NCI-H146 (cell line): ENCODE measurements around the gene ZFP82.

ENCODE experiments used
- DNase-seq: peaks from one replicate; lab custom pipeline; 2025; lab: John Stamatoyannopoulos, UW

Gene ZFP82

DNA sequence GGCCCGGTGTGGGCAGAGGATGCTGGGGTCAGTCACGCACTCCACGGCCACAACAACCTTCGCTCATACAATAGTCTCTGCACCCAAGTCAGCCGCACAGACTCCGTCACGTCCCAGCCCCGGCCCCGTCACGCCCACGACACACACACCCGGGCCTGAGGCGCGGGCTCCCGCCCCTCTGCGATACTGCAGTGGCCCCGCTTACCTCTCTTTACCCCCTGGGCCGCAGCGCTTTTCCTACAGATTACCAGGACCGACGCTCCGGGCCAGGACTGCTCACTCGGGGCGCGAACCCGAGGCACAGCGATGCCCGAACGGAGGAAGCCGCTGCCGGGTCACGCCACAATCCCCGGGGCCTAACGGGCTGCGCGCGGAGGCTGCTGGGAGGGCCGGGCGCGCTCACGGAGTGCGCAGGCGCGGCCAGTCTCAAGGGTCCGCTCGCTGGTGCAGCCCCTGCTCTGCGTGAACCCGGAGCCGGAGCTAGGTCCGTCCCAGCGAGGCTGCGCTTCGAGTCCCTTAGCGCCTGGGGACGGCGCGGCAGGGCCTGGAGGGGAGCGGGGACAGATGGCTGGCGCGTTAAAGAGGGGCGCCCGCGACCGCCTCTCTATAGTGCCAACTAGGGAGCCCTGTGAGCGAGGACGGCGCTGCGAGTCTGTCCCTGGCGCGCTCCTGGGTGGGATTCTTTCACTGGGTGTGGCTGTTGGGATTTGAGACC, at the start of gene ZFP82:
Gene ZFP82, minus strand, starts transcription at position 358 of the 715 bp plus-strand sequence. CDS start 8,855 bp downstream, outside the sequence.
- DNase-seq = peak; percentile 78

DNA sequence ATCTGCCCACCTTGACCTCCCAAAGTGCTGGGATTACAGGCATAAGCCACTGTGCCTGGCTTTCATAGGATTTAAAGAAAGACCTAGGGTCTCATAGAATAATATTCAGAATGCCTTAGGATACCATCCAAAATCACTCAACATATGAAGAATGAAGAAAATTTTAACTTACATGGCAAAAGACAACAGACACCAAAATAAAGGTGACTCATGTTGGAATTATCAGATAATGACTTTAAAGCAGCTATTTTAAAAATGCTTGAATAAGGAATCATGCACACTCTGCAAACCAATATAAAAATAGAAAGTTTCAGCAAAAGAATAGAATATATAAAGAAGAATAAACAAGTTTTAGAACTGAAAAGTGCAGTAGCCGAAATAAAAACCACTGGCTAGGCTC, 41.6 kb upstream of the ZFP82 start:
- no peak for DNase-seq

DNA sequence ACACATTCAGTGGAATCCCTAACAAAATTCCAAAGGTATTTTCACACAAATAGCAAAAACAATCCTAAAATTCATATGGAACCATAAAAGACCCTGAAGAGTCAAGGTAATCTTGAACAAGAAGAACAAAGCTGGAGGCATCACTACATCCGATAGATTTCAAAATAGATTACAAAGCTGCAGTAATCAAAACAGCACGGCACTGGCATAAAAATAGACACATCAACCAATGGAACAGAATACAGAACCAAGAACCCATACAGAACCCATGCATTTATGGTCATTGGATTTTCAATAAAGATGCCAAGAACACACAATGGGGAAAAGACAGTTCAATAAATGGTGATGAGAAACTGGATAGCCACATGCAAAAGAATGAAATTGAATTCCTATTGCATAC, 38.4 kb upstream of the ZFP82 start:
- DNase-seq = no peak

DNA sequence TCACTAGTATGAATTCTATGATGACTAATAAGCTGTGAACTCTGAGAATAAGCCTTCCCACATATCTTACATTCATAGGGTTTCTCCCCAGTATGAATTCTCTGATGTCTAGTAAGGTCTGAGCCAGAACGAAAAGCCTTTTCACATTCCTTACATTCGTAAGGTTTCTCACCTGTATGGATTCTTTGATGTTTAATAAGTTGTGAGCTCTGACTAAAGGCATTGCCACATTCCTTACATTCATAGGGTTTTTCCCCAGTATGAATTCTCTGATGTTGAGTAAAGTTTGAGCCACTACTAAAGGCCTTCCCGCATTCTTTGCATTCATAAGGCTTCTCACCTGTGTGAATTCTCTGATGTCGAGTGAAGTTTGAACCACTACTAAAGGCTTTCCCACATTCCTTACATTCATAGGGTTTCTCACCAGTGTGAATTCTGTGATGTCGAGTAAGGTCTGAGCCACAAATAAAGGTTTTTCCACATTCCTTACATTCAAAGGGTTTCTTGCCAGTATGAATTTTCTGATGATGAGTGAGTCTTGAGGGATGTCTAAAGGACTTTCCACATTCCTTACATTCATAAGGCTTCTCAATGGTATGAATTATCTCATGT, 30.7 kb upstream of the ZFP82 start:
- DNase-seq = no peak

DNA sequence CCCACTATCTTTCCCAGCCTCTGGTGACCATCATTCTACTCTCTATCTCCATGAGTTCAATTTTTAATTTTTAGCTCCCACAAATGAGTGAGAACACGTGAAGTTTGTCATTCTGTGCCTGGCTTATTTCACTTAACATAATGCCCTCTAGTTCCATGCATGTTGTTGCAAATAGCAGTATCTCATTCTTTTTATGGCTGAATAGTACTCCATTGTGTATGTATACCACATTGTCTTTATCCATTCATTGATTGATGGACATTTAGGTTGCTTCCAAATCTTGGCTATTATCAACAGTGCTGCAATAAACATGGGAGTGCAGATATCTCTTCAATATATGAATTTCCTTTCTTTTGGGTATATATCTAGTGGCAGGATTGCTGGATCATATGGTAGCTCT, 22.9 kb upstream of the ZFP82 start:
- DNase-seq = no peak

DNA sequence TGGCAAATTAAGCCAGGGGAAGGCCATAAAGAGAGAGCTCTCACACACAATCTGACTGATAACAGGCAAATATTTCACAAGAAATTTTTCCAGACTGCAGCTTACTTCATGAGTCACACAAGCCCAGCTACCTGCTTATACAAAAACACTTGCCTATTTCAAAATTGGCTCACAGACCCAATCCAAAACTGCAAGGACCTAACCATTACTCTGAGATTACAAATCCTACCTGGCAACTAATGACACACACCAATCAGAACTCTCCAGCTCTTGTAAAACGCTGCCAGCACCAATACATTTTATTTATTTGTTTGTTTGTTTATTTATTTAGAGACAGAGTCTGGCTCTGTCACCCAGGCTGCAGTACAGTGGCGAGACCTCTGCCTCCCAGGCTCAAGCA, 18.1 kb upstream of the ZFP82 start:
- DNase-seq = no peak

DNA sequence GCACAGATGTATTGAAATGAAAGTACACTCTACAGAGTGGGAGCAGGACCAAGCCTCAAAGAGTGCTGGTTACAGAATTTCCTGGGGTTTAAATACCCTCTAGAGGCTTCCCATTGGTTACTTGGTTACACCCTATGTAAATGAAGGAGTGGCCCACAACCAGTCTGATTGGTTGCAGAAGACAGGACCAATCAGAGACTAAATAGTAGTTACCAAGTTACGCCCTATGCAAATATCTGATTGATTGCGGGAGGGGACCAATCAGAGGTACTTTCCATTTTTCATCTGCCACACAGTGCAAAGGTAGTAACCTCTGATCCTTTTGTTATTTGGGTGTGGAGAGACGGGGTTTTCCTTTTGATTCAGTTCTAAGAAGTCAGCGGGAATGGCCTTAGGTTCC, 5.5 kb upstream of the ZFP82 start:
- DNase-seq = no peak

DNA sequence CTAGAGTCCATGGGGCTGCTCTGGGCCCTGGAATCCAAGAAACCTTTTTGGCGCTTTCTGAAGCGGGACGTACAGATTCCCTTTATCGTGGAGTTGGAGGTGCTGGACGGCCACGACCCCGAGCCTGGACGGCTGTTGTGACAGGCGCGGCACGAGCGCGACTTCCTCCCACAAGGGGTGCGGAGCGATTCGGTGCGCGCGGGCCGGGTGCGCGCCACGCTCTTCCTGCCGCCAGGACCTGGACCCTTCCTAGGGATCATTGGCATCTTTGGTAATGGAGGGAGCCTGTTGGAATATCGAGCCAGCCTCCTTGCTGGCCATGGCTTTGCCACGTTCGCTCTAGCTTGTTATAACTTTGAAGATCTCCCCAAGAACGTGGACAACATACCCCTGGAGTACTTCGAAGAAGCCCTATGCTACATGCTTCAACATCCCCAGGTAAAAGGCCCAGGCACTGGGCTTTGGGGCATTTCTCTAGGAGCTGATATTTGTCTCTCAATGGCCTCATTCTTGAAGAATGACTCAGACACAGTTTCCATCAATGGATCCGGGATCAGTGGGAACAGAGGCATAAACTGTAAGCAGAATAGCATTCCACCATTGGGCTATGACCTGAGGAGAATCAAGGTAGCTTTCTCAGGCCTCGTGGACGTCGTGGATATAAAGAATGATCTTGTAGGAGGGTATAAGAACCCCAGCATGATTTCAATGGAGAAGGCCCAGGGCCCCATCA, 3.5 kb upstream of the ZFP82 start:
- no peak for DNase-seq

DNA sequence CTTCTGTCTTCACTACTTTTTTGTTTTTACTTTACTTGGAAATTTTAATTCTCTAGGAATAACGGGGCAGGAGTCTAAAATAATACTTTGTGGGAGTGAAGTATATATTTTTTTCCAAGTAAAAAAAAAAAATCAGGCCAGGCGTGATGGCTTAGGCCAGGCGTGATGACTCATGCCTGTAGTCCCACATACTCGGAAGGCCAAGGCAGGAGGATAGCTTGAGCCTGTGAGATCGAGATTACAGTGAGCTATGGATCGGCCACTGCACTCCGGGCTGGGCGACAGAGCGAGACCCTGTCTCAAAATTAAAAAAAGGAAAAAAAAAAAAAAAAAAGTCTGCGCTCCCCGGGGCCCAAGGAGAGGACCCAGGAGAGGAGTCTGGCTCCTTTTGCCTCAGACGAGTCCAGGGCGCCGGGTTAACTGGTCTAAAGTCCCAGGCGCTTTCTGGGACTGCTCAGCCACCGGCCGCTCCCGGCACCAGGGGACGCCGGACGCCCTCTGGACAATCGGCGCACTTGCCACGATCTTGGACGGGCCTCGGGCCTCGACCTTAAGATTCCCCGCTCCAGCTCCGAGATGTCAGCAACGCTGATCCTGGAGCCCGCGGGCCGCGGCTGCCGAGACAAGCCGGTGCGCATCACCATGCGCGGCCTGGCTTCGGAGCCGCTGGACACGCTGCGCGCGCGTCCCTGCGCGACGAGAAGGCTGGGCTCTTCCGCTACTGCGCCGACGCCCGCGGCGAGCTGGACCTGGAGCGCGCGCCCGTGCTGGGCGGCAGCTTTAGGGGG, 2.7 kb upstream of the ZFP82 start:
- DNase-seq = no peak

DNA sequence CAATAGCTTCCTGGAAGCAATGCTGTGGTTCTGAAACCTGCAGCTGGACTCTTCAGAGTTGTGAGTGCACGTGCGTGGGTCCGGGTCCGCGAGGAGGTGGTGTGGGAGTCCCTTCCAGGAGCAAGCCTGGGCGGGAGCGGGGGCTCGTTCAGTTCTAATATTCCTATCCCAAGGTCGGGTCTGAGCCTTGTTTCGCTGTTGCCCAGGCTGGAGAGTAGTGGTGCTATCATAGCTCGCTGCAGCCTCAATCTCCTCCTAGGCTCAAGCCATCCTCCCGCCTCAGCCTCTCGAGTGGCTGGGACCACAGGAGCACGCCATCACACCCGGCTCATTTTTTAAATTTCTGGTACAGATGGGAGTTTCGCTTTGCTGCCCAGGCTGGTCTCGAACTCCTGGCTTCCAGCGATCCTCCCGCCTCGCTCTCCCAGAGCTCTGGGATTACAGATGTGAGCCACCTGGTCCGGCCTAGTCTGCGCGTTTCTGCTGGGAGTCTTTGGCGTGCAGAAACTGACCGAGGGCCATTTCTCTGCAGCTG, 625 bp downstream of the ZFP82 start:
- no peak for DNase-seq

DNA sequence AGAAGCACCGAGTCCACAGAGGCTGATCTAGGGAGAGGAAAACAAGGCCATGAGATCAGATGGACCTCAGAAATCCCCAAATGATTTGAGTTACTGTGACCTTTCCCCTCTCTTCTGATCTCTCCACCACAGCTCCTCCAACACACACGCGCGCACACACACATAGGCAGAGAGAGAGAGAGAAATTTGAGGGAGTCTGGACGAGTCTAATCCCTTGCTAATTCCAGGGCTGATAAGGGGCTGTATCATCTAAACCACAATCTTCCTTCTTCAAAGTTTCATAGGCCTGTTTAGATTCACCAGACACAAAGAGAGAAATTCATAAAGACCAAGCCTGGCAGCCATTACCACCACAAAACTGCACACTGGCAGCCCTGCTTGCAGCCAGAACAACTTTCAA, 8.6 kb downstream of the ZFP82 start:
- DNase-seq = no peak

DNA sequence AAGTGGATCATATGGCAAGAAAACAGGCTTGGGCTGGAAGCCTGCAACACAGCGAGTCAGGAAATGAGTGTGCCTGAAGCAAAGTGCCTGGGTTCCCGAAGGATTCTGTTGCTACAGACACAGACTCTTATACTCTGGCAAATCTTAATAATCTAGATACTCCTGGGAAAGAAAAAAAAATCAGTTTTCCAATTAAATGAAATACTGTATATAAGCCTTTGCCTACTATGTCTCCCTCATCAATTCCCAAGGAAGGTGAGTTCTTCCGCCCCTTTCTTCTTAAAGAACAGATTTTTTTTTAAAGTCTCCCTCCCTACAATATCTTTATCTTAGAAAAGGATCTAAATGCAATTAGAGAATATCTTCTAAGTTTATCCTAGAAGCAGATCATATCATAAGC, 10.3 kb downstream of the ZFP82 start:
- DNase-seq = no peak

DNA sequence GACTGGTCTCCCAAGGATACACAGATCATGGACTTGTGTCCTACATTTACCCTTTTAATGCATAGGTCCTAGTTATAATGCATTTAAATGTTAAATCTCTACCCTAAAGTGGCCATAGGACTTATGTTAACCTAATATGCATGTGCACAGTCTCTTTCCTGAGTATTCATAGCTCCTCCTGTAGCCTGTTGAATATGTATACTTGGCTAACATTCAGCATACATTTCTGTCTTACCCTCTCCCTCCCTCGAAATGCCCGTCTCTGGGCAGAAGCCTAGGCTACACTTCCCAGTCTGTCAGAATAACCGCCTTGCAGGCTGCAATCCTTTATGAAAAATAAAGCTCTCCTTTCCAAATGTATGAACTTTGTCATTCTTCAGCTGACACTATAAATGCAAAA, 13.9 kb downstream of the ZFP82 start:
- DNase-seq = no peak

DNA sequence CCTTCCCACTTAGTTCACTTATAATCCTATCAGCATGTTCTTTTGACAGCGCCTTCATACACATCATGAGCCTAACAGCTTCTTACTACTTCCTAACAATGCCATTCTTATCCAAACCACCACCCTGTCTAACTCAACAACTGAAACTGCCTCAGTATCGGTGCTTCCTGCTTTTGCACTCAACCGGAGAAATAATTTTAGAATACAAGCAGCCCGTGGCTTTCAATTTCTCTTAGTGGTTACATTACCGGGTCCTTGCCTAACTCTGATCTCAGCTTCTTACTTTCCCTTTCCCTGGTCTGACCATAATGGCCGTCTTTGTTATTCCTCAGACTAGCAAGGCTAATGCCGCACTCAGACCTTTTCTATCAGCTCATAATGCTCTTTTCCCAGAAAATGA, 17.0 kb downstream of the ZFP82 start:
- DNase-seq = no peak

DNA sequence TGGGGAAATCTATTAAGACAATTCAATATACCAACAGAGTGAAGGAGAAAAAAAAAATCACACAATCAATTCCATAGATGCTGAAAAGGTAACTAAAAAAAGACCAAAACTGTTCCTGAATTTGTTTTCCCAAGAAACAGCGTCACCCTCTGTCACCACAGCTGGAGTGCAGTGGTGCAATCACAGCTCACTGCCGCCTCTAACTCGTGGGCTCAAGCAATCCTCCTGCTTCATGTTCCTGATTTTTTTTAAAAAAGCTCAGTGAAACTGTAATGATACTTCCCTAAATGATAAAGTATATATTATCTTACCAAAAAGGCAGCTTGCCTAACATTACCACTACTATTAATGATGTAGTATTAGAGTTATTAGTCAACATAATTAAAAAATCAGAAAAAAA, 19.9 kb downstream of the ZFP82 start:
- DNase-seq = no peak

DNA sequence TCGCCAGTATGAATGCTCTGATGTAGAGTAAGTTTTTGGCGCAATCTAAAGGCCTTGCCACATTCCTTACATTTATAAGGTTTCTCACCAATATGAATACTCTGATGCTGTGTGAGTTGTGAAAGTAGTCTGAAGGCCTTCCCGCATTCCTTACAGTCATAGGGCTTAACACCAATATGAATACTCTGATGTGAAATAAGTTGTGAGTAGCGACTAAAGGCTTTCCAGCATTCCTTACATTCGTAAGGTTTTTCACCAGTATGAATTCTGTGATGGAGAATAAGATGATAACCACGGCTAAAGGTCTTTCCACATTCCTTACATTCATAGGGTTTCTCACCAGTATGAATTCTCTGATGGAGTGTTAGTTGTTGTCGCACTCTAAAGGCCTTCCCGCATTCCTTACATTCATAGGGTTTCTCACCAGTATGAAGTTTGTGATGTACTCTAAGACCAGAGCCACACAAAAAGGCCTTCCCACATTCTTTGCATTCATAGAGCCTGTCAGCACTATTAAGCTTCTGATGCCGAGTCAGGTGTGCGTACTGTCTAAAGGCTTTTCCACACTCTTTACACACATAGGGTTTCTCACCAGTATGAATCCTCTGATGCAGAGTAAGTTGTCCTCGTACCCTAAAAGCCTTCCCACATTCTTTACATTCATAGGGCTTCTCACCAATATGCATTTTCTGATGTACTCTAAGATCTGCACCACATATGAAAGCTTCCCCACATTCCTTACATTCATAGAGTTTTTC, 25.3 kb downstream of the ZFP82 start:
- DNase-seq = no peak

DNA sequence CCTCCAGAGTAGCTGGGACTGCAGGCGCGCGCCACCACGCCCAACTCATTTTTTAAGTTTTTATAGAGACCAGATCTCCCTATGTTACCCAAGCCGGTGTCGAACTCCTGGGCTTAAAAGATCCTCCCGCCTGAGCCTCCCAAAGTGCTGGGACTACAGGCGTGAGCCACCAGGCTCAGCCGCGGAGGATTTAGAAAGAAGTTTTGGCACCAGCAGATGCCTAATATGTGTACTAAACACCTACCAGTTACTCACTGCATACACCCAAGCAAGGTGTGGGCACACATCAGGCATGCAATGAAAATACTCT, 39.0 kb downstream of the ZFP82 start:
- no peak for DNase-seq

DNA sequence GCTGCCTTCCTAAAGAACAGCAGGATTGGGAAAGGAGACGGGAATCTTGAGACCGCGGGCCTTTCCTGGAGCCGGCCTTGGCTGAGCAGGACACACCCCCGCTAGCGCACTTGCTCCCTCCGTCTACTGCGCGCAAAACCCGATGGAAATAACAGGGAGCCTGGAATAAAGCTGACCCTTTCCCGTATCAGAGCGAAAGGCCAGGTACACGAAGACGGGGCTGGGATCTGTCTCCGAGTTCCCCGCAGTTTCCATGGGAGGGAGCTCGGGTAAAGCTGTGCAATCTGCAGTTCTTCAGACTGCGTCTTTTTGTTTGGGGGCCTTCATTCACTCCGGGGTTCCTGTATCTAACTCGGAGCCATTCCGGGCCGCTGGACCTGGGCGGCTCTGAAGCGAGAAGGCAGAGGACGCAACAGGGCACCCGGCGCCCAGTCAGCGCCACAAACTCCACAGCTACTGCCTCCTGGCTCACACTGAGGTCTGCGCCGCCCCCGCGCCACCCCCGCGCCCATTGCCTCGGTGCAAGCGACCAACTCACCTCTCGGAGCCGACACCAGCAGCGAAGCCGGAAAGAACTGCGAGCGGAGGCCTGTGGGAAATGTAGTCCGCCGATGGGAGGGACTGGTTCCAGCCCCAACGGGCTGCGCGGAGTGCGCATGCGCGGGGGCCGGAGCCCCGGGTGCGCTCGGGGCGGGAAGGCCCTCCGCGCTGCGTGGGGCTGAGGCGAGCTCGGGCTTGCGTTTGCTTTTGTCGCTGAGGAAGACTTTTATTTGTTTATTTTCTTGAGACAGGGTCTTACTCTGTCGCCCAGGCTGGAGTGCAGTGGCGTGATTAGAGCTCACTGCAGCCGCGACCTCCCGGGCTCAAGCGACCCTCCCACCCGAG, 39.6 kb downstream of the ZFP82 start, which contains the start of gene ZFP14:
Gene ZFP14, minus strand, starts transcription at position 577 of the 885 bp plus-strand sequence. CDS start 11,309 bp downstream, outside the sequence.
- DNase-seq = peak; percentile 96

DNA sequence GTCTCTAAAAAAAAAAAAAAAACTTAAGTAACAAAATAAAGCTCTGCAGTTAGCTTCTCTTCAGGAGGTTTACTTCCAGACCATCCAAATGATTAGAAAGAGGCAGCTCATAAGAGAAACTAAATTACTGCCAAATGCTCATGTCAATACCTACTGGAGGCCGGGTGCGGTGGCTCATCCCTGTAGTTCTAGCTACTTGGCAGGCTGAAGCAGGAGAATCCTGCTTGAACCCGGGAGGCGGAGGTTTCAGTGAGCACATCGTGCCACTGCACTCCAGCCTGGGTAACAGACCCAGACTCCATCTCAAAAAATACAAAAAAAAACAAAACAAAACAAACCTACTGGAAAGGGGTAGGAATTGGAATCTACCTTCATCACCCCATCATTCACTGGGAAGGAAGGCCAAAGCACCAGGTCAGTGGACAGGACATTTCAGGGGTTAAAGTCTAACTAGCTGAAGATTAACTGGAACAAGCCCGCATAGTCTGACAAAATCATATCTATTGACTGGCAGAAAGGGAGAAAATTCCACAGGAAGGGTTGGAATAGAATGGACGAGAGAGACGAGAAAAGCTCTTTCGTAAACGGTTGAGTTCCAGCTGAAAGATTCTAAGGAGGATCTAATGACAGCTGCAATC, 40.8 kb downstream of the ZFP82 start:
- no peak for DNase-seq

DNA sequence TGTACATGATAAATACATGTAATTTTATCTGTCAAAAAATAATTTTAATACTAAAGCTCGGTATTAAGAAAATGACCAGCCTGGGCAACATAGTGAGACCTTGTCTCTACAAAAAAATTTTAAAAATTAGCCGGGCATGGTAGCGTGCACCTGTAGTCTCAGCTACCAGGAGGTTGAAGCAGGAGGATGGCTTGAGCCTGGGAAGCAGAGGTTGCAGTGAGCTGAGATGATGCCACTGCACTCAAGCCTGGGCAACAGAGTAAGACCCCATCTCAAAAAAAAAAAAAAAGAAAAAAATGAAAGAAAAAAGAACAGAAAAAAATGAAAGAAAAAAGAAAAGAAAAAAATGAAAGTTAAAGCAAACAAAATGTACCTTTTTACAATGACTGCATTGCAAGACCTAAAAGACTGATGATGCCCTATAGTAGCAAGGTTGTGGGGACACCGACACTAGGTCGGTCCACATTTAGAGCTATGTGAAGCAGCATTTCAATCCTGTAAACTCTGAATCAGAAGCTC, 44.7 kb downstream of the ZFP82 start:
- DNase-seq = no peak
